COR-L47 (cell line): ENCODE results near the gene GH1.
"Not testable (repeated sequence)": the region's sequence is repeated elsewhere in the genome, so short reads cannot be mapped to it uniquely, and the experiment has no call there.

ENCODE experiments used
- DNase-seq: peaks from one replicate; lab custom pipeline; 2025; lab: John Stamatoyannopoulos, UW

Gene GH1

DNA sequence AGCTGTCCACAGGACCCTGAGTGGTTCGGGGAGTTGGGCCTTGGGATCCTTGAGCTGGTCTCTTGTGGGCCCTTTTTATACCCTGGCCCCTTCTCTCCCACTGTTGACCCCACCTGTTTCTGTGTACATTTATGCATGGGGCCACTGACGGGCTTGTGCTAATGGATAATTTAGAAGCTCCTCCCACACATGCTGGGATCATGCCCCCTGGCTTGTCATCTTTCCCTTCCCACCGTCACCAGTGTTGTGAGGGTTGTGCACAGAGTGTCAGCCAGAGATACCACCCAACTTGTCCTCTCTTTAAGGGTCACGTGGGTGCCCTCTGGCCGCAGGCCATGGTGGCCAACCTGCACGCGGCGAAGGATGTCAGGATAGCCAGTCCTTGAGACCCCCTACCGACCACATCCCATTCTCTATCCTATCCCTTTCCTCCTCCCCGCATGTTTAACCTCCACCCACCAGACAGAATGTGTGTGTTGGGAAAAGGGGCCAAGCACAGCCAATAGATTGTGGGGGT, at the start of gene GH1:
GH1 (minus strand) TSS at position 51 of the 517 bp plus-strand sequence. CDS start 63 bp downstream, outside the sequence.
- not testable (repeated sequence) for DNase-seq

DNA sequence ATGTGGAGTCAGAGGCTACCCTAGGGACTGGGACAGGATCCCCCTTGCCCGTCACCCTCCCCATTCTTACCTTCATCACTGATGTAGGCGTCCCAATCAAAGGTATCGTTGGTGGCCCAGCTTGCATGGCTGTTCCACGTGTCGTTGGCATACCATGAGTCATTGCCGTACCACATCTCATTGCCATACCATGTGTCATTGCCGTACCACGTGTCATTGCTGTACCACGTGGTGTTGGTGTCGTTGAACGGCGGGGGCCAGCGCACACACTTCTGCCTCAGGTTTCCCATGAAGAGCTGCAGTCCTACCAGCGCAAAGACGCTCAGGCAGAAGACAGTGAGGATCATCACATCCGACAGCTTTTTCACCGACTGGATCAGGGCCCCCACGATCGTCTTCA, 49.3 kb upstream of the GH1 start:
- no peak for DNase-seq

DNA sequence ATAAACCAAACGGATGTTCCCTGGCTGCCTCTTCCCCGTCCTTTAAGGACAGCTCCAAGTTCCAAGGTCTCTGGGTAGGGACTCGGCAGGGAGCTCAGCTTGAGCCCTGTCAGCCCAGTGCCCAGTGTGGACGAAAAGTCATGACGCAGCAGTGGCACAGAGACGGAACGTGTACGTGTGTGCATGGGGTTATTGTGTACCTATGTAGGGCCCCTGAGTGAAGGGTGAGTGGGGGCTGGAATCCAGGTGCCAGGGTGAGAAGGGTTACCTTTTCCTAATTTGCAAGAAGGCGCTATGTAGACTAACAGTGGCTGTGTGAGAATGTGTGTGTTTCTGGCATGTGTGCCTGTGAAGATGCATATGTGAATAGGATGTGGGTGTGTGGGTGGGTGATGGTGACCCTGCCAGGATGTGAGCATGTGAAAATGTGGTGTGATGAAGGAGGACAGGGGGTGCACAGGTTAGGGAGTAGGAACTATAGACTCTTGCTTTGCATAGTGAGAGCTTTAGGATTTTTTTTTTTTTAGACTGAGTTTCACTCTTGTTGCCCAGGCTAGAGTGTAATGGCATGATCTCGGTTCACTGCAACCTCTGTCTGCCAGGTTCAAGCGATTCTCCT, 48.1 kb upstream of the GH1 start:
- DNase-seq: no peak

DNA sequence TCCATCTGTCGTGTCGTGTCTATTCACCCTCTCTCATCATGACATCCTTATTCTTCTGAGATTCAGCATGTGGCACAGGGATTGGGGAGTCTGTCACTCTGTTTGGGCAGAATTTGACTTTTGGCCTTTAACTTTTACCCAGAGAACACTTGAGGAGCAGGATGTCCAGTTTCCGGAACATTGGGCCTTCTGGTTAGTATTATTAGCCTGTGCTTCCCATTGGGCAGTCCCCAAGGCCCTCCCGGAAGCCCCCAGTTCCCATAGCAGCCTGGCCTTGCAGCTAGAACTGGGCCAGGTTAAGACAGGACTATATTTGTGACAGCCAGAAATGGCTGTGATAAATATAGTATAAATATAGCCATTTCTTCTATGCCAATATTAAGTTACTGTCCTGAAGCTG, 44.5 kb upstream of the GH1 start:
- no peak for DNase-seq

DNA sequence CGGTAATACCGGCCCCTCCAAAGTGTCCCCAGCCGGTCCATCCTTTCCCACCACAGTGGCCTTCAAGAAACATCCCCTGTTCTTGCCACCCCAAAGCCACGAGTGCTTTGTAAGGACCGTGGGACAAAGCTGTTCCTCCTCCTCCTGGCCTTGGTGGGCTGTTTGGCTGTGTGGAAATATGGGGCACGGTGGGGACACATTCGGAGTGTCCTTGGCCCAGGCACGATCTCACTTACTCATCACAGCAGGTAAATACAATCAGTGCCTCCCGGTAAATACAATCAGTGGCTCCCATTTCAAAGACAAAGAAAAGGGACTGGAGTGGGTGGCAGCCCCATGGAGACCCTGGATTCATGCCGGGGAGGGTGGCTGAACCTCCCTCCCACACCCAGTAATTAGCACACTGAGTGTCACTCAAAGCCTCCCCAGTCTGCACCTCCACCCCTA, 43.7 kb upstream of the GH1 start:
- peak; percentile 78 for DNase-seq

DNA sequence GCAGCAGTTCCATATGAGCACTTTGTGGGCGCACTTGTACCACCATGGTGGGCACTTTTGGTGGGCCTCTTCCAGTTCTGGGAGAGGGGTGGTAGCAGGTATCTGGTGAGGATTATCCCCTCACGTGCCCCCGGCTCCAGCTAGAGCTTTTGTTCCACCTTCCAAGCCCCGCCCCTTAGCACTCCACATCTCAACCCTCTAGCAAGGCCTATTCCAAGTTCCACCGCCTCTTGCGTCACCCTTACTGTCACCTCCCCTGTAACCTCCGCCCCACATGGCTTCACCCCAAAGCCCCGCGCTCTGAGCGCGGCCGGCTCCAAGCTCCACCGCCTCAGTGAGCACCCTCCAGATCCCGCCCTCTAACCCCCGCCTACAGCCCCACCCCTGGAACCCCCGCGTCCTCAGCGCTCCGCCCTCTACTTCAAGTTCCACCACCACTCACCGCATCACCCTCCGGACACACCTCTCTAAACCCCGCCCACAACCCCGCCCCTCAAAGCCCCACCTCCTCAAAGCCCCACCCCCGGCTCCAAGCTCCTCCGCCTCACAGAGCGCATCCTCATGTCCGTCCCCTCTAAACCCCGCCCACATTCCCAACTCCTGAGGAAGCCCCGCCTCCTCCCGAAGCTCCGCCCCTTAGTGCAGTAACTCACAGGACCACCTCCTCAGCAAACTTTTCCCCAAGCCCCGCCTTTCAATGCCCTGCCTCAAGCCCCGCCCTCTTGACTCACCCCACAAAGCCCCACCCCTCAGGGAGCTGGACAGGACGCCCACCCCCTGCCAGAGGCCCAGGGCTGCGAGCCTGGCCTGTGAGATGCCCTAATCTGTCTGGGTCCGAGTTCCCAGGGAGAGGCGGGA, 42.9 kb upstream of the GH1 start:
- DNase-seq: no peak

GRCh38 chr17:63960430-63960829, 41.8 kb upstream of the GH1 start:
- no peak for DNase-seq

DNA sequence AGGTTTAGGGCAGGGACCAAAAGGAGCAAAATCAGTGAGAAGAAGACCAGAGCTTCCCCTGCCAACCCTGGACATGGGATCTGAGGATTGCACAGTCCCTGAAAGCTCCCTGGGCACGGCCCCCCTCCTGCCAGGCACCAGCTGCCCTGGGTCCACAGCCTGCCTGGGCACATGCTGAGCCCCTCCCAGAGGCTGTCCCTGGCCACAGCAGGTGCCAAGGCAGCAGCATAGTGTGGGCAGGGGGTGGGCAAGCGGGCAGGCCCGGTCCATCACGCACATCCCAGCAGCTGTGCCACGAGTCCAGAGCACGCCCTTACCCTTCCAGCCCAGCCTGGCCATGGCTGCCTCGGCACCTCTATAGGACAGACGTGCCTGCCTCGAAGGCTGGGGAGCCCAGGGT, 41.4 kb upstream of the GH1 start:
- DNase-seq: peak; percentile 59

DNA sequence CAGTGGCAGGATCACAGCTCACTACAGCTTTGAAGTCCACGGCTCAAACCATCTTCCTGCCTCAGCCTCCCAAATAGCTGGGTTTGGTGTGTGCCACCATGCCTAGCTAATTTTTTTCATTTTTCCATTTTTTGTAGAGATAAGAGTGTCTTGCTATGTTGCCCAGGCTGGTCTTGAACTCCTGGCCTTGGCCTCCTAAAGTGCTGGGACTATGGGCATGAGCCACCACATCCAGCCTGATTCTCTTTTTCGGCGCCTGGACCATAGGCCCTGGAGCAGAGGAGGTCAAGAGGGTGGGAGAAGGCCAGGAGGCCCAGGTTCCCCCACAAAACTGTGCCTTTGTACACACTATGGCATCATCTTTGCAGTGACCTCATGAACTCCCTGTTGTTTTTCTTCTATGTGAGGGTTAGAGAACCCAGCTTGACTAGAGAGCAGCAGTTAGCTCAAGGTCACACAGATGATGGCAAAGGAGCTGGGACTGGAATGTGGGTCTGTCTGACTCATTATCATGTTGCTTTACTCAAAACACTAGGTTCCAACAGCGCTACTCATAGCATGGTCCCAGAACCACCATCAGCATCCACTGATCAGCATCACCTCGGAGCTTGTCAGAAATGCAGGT, 37.8 kb upstream of the GH1 start:
- no peak for DNase-seq

DNA sequence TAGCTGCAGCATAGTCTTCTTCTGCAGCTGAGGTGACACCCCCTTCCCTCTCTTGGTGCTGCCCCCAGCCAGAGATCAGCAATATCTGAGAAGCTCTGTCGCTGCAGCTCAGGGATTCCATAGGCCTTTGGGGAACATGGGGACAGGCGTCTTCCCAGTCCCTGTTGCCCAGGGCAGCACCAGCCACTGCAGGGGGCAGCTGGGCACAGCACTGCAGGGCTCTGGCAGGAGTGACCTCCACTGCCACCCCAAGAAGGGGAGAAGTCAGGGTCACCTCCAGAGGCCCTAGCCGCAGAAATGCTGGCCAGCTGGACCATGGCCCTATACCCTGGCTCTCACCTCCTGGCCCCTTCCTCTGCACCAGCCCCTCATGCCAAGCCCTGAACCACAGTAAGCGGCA, 37.2 kb upstream of the GH1 start:
- DNase-seq: no peak

GRCh38 chr17:63955232-63955631, 36.6 kb upstream of the GH1 start:
- no peak for DNase-seq

GRCh38 chr17:63954402-63955063, 35.9 kb upstream of the GH1 start:
- peak; percentile 37 for DNase-seq

DNA sequence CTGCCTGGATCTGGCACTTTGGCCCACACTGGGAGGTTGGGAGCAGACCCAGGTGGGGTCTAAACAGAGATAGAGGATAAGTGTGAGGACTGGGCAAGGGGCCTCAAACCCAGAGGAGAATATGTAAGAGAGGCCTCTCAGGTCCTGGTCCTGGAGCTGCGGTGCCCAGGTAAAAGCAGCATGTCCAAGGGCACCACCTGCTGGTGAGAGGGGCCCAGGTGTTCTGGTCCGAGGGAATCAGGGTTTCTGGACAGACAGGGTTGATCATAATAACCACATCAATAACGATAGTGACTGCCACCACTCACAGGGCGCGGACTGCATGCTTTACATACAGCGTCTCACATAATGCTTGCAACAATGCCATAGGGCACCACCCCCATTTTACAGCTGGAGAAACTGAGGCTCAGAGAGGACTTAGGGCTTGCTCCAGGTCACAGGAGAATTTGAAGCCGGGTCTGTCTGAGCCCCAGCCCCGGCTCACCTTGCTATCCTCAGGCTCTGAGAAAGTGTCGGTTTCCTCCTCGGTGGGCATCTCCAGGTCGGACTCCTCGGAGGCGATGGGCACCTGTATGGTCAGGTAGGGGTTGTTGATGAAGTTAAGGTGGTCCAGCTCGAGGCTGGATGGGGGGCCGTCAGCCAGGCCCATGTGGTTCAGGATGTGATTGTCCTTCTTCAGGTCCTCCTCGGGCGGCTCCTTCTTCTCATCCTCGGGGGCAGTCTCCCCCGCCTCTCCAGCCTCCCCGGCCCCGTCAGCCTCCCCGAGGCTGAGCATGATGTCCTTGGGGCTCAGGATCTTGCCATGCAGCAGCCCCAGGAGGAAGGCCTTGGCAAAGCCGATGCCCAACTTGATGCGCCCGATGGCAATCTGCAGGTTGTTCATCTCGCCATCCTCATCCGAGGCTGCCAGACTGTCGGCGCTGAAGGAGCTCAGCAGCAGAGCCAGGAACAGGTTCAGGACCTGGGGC, 32.6 kb upstream of the GH1 start:
- no peak for DNase-seq

- DNase-seq: no peak
Measured at GRCh38 chr17:63949576-63950250, 31.1 kb upstream of the GH1 start.

- DNase-seq: no peak
Measured at GRCh38 chr17:63948521-63948920, 29.9 kb upstream of the GH1 start.

DNA sequence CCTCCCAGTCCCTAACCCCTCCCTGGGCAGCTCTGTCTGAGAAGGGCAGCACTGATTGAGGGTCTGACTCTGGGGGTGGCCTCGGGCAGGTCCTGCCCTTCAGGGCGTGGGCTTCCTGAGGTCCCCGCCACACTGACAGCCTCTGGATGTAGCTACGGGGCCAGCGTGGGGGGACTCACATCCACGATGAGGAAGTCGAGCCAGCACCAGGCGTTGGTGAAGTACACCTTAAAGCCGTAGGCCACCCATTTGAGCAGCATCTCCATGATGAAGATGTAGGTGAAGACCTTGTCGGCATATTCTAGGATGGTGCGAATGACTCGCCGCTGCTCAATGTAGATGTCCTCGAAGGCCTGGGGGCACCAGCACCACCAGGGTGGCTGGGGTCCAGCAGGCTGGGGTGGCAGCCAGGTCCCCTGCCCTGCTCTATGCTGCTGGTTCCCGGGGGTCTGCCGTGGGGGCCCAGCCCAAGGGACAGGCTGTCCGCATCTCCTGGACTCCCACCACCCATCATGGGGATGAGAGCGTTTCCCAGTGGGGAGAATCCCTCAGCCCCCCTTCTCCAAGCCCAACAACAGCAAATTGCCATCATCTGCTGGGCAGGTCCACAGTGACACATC, 29.2 kb upstream of the GH1 start:
- DNase-seq: no peak

DNA sequence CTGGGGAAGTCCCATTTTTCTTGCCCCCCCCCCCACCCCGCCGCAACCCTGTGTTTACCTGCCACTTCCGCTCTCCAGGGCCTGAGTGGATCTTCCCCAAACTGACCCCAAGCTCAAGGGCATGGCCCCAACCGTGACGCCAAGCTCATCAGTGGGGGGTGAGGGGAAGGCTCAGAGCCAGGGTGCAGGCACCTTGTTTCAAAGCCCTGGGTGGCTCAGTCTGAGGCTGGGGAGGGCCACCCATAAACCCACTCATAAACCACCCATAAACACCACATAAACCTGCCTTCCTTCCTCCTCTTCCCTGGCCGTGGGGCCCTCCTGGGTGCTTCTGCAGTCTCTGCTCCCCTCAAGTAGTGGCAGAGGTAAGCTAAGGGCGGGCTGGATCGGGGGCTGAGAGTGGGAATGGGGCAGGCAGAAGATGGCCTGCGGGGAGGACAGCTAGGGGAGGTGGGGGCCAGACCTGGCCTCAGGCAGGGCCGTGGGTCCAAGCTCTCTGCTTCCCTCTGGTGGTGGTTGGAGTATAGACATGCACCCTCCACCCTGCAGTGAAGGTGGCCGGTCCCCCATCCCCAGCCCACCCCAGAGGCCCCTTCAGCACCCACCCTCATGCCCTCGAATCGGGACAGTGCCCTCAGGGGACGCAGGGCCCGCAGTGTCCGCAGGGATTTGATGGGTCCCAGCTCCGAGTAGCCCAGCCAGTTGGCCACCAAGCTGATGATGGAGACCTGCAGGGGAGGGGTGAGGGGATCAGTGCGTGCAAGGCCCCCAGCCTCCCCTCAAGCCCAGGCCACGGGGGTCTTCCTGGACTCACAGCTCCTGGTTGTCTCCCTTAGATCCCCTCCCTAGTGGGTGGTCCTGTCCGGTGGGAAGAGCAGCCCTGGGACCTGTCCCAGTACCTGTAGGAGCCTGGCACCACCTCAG, 28.1 kb upstream of the GH1 start:
- DNase-seq: peak; percentile 28

DNA sequence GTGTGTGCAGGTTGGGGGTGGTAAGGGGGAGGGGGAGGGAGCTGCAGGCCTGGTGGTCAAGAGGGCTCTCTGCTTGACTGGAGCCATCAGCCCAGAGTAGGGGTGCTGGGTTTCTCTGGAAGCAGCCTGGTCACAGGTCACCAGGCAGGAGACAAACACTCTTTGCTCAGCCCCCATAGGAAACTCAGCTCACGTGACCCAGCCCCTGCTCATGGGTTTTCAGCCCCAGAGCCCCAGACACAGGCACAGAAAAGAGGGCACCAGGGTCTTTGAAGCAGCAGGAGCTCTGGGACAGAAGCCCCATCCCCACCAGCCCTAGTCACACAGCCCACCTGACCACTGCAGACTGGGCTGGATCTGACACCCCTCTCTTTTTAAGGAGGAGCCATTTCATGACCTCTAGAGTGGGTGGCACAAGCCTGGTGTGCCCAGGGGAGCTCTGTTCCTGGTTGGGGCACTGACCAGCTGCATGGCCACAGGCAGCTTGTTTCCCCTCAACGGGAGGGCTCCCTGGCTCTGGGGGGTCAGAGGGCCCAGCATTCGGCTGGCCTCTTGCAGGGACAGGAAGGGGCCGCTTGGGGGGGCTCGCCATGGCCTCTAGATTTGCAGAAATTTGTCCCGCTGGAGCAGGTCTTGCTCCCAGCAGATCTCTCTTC, 27.3 kb upstream of the GH1 start:
- no peak for DNase-seq
